ENCODE results near the gene TAS2R8. TPM values are rescaled to one million over a fixed set of nuclear protein-coding genes. Genes with fewer than 3 reads are reported as not detected.
"Not testable (repeated sequence)": the region's sequence is repeated elsewhere in the genome, so short reads cannot be mapped to it uniquely, and the experiment has no call there.

Gene TAS2R8
- total RNA-seq, result not detected

DNA sequence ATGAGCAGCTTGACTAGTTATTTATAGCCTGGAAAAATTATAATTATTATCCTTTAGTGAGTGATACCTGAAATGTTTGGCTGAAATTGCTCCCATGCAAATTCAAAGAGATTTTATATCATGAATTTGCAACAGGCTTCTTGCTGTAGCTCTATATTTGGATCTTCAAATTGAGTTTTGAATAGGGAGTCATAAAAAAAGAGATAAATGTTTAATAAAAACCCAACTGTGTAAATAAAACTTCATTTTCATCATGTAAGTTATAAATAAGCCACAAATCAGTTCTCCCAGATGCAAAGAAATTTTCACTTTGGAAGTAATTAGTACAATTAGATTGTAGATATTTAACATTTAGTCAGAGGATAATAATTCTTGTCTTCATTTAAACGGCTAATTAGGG, at the start of gene TAS2R8:
TAS2R8 (minus strand) TSS at position 101 of the 400 bp plus-strand sequence. CDS start 306 bp downstream, outside the sequence.
- ChIA-PET CTCF (no interaction called here), POLR2A (no interaction called here)

DNA sequence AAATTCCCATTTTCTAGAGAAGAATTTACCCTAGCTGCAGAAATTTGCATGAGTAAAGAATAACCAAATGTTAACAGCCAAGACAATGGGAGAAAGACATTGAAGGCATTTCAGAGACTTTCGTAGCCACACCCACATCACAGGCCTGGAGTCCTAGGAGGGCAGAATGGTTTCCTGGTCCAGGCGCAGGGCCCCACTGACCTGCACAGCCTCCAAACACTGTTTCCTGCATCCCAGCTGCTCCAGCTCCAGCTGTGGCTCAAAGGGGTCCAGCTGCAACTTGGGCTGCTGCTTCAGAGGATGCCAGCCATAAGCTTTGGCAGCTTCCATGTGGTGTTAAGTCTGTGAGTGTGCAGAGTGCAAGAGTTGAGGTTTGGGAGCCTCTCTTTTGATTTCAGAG, 48.7 kb upstream of the TAS2R8 start:
- CTCF ChIA-PET, result interaction anchor here (0.7 kb wide), 1 partner anchor 631 kb away, joined by 3 read pairs; no protein-coding TSS in a partner anchor
- POLR2A ChIA-PET, result no interaction called here

DNA sequence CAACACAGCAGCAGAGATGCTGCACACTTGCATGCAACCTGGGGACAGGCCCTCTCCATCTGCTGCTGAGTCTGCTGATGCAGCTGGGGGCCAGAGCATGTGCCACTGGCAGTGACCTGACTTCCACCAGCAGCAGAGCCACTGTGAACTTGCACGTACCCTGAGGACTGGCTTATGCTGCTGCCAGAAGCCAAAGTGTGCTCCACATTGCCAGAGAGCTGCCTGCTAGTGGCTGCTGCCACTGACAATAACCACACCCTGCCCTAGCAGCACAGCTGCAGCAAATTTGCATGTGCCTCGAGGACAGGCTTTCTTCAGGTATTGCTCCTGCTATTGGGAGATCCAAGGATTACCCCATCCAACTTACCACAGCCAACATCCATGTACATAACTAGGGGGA, 46.7 kb upstream of the TAS2R8 start:
- POLR2A ChIA-PET, result no interaction called here
- CTCF ChIA-PET, result no interaction called here

GRCh38 chr12:10851243-10851858, 44.3 kb upstream of the TAS2R8 start:
- ChIA-PET POLR2A (interaction anchor here (0.6 kb wide), 1 partner anchor 270 kb away, joined by 3 read pairs; no protein-coding TSS in a partner anchor), CTCF (no interaction called here)

DNA sequence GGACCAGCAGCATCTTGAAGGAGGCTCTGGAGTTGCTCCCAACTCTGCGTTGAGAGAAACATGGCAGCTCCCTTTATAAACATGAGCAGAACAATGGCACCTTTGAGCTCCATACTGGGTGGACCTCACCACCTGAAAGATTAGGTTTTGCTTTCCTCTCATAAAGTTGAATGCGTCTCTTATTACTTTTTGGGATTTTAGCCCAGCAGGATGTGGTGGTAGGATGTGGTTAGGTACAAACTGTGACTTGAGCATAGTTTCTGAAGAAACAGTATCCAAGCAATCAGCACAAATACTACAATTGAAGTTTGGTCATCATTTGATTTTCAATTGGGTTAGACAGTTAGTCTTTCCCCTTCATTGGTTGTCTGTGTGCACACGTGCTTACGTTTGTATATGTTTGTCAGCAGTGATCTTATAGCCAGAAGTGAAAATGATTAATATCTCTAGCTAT, 42.4 kb upstream of the TAS2R8 start, which contains the start of gene PRR4:
PRR4 (minus strand) TSS at position 51 of the 454 bp plus-strand sequence; CDS start at position 13, 38 bp downstream.
- CTCF ChIA-PET, result no interaction called here
- POLR2A ChIA-PET, result no interaction called here

- ChIA-PET CTCF (no interaction called here), POLR2A (no interaction called here)
Measured at GRCh38 chr12:10847744-10848143, 40.7 kb upstream of the TAS2R8 start.

- ChIA-PET CTCF (no interaction called here), POLR2A (no interaction called here)
Measured at GRCh38 chr12:10842862-10843261, 35.8 kb upstream of the TAS2R8 start.

GRCh38 chr12:10838461-10838860, 31.4 kb upstream of the TAS2R8 start:
- ChIA-PET POLR2A (no interaction called here), CTCF (no interaction called here)

GRCh38 chr12:10829994-10830393, 22.9 kb upstream of the TAS2R8 start:
- POLR2A ChIA-PET, result no interaction called here
- CTCF ChIA-PET, result no interaction called here

DNA sequence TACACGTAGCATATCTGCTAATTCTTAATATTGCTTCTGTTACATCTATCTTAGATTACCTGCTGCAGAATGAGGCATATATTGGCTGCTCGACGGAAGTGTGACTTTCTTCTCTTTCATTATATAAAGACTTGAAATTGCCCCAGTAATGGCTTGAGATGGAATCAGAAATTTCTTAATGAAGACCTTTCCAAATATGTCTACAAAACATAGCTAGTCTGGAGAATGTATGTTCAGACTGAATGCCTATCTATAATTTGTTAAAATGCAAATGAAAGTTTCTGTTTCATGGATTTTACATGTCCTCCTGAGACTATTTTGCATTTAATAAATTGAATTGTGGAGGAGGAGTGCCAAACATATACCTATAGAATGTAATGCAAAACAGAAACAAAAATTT, 19.2 kb upstream of the TAS2R8 start, which contains the start of gene TAS2R10:
TAS2R10 (minus strand) TSS at position 101 of the 400 bp plus-strand sequence; CDS start at position 12, 89 bp downstream.
- ChIA-PET POLR2A (no interaction called here), CTCF (no interaction called here)

- ChIA-PET CTCF (no interaction called here), POLR2A (no interaction called here)
Measured at GRCh38 chr12:10824957-10825356, 17.9 kb upstream of the TAS2R8 start.

DNA sequence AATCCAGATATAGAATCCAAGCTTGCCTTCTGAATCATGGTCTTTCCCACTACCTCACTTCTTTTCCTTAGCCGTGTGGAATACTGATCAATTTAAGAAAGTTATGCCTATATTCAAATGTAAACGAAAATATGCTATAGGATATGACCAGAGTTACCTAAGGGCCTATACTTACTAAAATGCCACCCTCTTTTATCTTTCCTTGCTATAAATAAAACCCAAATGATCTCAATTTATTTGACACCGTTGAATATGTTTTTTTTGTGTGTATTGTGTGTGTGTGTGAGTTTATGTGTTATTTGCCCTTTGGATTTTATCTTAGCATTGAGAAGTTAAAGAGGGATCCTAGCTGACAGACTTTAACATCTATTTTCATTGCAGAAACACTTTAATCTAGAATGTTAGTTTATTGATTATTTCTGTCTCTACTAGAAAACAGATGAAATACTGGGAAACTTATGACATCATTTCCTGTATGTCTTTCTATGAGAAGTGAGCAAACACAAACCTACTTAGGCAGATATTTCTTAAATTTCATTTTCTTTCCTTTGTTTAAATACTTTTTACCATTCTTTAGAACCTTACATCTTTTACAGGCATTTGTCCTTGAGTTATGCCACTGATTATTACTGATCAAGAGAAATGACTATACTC, 4.9 kb upstream of the TAS2R8 start:
- POLR2A ChIA-PET, result no interaction called here

DNA sequence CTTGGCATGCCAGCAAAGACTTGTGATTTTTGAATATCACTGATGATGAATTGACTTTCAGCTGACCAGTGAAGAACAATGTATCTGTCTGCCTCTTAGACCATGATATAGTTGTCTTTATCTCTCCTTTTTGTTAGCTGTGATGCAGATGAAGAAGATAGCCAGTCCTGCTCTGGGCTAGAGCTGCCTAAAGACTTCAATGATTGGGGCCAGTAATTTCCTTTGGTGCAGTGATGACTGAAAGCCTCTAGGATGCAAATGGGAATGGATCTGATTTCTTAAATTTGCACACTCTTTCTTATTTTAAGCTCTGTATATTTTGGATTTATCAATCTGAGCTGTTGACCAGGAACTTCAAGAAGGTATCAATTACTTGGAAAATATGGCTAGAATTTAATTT, 3.0 kb upstream of the TAS2R8 start, which contains the start of gene TAS2R9:
TAS2R9 (minus strand) TSS at position 101 of the 400 bp plus-strand sequence; CDS start at position 8, 93 bp downstream.
- CTCF ChIA-PET, result no interaction called here
- POLR2A ChIA-PET, result no interaction called here

More for the DNA sequence above, 4.9 kb upstream of the TAS2R8 start:
- CTCF ChIA-PET, result no interaction called here

- POLR2A ChIA-PET, result no interaction called here
- CTCF ChIA-PET, result no interaction called here
Measured at GRCh38 chr12:10802587-10802986, 4.5 kb downstream of the TAS2R8 start, which contains the start of gene TAS2R7. Gene TAS2R7 (minus strand): TSS chr12:10802627. CDS start chr12:10802570, 57 bp downstream.

GRCh38 chr12:10801741-10802140, 5.3 kb downstream of the TAS2R8 start:
- ChIA-PET POLR2A (no interaction called here), CTCF (no interaction called here)

DNA sequence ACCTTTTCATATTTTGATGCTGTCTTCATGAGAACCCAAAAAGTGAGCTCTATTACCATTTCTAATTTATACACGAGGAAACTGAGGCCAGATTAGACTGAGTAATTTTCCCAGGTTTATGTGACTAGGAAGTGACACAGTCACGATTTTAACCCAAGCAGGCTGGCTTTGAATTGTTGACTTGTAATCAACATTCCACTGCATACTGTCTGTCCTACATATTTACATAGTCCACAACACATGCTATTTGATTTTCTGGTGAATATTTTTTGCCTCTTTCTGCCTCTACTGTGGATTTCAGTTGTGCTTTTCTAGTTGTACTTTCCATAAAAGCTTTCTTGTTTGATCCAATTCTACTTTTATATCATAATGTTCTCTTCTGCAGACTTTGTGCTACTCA, 12.9 kb downstream of the TAS2R8 start:
- ChIA-PET CTCF (no interaction called here), POLR2A (no interaction called here)

GRCh38 chr12:10791769-10792168, 15.3 kb downstream of the TAS2R8 start:
- CTCF ChIA-PET, POLR2A ChIA-PET: not testable (repeated sequence)

DNA sequence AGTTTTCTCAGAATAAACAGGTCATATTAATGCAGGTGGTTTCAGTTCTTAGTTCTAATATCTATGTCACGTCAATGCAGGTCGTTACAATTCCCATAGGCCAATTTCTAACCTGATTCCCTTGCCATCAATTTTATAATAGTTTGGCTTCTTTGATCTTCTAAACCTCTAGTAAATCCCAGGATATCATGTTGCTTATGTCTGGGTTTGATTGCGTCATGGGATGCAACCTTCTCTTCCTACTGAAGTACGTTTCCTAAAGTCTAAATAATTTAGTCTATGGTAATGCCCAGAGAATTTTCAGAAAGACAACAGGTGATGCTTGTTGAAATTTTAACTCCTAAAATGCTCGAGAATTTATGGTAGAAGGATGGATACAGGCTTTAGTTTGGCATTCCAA, 23.8 kb downstream of the TAS2R8 start:
- POLR2A ChIA-PET, result no interaction called here
- CTCF ChIA-PET, result interaction anchor here (0.5 kb wide), 1 partner anchor 454 kb away, joined by 5 read pairs; no protein-coding TSS in a partner anchor

- ChIA-PET POLR2A (no interaction called here), CTCF (no interaction called here)
Measured at GRCh38 chr12:10779103-10779502, 28.0 kb downstream of the TAS2R8 start.

GRCh38 chr12:10771132-10771733, 35.9 kb downstream of the TAS2R8 start:
- CTCF ChIA-PET, result interaction anchor here (0.6 to 1.7 kb wide), 3 partner anchors 429 to 715 kb away, joined by 4 to 8 read pairs (median 4); no protein-coding TSS in a partner anchor
- POLR2A ChIA-PET, result interaction anchor here (0.6 kb wide), 1 partner anchor 1954 kb away, joined by 7 read pairs; no protein-coding TSS in a partner anchor

DNA sequence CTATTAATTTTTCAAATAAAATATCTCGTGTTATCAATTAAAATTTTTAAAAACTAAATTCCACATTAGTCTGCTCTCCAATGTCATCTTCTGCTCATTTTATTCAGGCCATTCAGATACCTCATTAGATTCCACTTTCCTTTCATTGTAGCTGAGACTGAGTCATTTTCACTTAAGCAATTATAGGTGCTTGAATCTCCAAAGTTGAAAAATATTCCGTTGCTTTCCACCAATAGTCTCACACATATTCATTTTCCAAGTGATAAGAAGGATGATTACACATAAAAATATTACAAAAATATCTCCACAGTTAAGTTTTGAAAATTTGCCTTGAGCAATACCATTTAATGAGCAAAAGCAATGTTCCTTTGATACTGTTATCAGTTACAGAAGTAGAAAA, 47.4 kb downstream of the TAS2R8 start:
- ChIA-PET CTCF (interaction anchor here (1.2 kb wide), 1 partner anchor 10 kb away, joined by 6 read pairs; no protein-coding TSS in a partner anchor), POLR2A (no interaction called here)

Data from activated CD8-positive, alpha-beta memory T cell treated with anti-CD3 and anti-CD28 coated beads for 36 hours (primary cell).